NCI-H1048 (cell line): Measurements from ENCODE around the gene ALG2.
A peak's percentile ranks its signal among the peaks of the same experiment; 100 is the strongest.

Experiments used
- DNase-seq: peaks from one replicate; lab custom pipeline; 2025; lab: John Stamatoyannopoulos, UW

The ALG2 gene

DNA sequence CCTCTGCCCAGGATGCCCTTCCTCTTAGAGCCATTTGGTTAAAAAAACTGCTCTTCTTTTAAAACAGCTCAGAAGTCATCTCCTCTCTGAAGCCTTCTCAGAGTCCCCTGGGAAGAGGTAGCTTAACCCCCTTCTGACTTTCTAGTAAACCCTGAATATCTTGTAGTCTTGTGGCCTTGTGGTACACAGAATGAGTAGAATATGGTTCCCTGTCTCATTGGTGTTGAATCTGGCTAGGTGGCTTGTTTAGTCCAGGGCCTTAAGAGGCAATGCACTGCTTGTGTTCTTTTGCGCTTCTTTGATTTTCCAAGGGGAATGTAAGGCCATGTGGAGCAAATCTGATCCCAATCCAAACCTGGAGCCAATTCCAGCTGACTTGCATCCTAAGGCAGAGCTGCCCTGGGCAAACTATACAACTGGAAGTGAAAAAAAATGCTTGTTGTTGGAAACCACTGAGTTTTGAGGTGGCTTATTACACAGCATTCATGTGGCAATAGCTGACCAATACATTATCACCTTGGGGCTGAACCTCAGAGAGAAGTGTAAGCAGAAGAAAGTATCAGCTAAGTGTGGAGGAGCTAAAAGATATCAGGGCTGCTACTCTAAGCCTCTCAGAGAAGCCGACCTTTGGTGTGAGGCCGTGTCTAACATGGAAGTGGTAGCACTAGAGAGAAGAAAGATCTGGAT, 31.0 kb downstream of the ALG2 start:
- no peak for DNase-seq

DNA sequence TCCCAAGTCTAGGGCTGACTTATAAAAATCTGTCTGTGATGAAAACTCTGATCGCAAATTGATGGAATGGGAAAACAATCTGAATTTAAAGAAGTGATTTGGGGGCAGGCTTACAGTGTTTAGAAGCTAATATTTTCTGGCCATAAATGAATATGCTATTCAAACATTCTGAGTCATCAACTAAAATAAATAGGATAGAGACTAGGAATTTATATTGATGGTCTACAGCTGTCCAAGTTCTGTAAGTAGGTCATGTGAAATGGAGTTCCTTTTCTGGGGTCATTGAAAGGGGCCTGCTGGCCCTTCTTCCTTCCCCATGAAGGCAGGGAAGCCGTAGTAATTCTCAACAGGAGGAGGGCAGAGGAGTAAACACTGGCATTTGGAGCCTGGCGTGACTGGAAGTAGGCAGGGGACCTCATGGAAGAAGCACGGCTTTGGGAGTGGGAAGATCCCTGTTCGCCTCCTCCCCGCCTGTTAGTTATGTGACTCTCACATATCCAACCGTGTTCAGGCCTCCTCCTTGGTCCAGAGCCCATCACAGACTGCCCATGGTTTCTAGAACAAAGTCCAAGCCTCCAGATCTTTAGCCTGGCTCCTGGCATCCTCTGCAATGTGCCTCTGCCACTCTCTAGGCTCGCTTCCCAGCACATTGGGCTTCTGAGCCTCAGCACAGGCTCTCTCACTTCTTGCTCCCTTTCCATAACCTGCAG, 31.7 kb downstream of the ALG2 start:
- DNase-seq, result no peak

DNA sequence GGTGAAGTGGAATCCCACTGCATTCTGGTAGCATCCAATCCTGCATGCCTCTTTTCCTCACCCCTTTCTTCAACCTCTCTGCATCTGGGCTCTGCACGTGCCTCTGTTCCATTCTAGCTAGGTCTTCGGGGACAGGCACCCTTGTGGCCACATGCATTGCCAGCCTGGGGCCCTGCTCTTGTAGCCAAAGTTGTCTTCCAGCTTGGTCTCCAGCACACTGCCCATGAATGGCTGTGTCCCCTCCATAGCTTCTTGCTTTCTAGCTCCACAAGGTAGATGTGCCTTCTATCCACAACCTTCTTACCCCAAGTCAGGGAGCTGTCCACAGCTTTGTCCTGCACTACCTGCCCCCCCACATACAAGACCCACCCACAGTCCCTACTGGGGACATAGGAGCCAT, 32.6 kb downstream of the ALG2 start:
- DNase-seq, result no peak

DNA sequence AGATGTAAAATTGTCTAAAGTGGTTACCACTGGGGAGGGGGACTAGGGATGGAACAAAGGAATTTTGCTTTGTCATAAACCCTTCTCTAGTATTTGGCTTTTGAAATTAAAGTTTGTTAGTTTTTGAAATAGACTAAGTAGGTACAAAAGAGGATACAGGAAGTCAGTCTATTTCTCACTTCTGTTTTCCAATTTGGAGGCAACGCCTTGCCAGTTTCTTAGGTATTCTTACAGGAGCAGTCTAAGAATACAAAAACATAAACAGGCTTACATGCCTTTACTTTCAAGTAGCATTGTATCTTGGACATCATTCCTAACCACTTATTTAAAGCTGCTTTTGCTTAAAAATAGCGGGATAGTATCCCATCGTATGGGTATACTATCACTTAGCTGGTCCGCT, 34.4 kb downstream of the ALG2 start:
- no peak for DNase-seq

DNA sequence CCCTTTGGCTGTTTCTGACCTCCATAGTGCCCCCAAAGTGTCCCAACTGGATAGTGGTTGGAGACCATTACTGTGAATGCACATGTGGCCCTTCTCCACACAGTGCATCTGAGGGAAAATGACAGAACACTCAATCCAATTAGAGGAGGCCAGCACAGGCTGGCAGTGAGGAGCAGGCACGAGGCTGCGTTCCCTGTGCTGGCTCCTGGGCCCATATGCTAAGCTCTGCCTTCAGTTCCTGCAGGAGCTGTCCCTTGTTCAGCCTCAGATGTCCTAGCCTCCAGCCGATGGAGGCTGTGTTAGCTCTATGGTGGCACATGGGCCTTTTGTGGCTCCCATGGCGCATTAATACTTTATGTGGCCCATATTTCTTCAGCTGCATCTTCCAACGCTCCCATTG, 35.8 kb downstream of the ALG2 start:
- DNase-seq, result no peak

DNA sequence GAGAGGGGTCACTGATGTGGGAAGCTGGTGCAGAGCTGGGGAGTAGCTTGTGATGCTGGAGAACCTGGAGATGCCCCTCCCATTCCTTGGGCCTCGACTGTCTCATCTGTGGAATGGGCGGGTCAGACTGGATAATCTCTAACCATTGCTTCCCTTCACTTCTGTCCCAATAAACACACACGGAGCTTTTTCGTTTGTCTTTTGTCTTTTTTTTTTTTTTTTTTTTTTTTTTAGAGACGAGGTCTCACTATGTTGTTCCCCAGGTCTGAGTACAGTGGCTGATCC, 36.5 kb downstream of the ALG2 start:
- DNase-seq, result no peak

DNA sequence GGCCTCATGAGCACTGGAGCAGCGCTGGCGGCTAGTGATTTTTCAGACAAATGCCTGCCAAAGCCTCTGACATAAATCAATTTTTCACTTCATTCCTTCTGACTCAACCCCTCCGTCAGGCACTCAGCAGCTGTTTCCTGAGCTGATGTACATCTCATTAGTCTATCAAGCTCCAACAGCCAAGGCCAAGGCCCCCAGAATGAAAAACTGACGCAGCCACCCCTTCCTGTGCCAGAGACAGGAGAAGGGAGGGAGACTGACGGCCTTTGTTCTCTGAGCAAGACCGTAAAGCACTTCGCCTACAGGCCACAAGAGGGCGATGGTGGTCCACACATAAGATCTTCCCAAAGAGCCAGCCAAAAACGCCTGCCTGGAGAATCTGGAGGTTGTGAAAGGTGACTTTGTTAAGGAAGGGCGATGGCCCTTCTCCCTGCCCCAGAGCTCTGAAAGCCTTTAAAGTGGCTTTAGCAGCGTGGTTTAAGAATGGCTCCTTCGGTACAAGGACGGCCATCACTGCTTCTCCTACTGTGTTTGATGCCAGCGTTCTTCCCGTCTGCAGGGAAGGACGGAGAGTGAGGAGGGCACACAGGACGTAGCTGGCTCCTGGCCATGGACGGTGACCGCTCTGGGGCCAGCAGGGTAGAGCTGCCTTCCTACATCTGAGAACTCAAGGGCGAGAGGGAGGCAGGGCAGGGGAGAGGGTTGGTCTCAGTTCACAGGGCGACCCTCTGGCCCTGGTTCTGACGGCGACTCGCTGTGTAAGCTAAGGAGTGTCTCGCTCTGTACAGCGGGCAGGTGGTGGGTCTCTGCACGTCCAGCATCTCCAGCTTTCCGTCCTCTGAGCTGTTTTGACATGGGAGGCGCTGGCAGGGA, 37.0 kb downstream of the ALG2 start:
- DNase-seq, result peak; percentile 76

DNA sequence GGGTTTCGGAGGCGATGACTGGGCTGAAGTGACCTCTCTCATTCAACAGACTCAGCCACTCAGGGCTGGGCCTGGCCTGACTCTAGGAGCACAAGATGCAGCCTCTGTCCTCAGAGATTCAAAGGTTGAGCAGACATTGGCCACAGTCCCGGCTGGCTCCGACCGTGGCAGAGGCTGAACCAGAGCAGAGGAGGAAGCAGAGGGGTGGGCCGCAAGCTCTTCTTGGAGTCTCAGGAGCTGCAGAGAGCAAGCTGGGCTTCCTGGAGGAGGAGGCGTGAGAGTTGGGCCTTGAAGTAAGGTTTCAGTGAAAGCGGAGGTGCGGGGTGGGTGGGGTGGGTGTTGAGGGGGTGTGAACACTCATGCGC, 37.6 kb downstream of the ALG2 start:
- no peak for DNase-seq

DNA sequence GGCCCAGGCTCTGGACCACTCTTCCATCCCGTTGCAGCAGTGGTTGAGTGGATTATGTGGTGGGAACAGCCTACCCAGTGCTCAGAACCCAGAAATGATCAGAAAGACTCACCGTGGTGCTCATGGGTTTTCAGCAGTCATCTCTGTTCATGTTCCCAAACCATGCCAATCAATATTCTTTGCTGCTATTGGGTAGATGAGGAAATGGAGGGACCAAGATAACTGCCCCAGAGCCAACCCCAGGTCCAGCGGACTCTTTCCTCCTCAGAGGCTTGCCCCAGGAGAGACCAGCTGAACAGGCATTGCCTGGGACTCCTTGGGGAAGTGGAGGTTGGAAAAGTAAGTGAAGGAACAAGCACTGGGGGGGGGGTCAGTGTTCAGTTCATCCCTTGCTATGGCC, 38.1 kb downstream of the ALG2 start:
- no peak for DNase-seq

DNA sequence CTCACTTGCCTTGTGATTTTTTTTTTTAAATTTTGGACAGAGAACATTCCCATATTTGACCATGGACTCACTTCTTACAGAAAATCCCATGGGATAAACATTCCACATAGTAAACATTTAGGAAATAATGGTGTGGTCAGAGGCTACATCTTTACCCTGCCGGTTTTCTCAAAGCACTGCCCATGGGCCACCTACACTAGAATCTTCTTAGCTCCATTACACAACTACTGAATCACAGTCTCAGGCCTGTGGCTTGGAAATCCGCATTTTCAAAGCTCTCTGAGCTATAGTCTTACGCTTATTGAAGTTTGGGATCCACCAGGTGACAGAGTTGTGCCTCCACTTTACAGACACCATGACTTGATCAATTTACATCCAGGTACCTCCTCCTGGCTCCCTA, 39.4 kb downstream of the ALG2 start:
- DNase-seq, result no peak

DNA sequence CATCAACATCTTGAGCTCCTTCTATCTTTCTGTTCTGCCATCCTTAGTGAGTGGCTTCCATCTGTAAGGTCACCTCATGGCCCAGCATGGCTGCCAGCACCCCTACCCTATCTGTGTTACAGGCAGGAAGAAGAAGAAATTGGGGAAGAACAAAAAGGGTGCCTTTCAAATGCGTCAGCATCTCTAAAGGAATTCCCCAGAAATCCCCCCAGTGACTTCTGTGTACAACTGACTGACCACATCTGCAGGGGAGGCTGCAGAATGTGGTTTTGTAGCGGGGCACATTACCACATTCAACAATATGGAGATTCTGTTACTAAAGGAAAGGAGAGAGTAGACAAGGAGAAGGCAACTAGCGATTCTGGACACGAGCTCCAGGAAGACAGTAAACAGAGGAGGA, 40.1 kb downstream of the ALG2 start:
- no peak for DNase-seq

DNA sequence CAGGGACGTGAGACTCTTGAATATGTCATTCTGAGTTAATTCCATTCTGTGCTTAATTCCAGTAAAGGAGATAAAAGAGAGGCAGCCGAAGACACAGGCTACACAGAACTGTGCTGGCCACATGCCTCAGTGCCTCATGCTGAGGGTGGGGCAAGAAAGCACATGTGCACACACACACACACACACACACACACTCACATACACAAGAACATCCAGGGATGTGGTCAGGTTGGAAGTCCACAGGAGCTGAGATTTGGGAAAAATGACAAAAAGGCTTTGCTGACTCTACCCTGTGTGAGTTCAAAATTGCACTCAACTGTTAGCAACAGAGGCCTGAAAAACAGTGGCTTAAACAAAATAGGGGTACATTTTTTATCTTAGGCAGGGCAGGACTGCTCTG, 40.5 kb downstream of the ALG2 start:
- no peak for DNase-seq

DNA sequence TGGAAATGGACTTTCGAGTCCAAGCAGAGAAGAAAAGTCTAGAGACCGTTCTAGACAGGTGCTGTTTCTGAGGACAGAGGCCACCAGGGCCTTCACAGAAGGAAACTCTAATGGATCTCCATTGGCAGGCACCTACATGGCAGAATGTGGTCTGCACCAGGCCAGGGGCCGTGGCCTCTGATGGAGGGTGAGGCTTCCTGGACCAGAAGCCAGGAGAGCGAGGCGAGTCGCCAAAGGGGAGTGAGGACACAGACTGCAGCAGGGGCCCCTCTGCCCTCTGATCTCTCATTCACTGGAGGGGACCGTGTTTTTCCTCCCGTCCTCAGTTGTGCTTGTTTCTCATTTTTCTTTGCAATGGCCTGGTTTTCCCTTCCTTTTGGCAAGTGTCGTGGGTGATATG, 41.1 kb downstream of the ALG2 start:
- DNase-seq, result no peak

DNA sequence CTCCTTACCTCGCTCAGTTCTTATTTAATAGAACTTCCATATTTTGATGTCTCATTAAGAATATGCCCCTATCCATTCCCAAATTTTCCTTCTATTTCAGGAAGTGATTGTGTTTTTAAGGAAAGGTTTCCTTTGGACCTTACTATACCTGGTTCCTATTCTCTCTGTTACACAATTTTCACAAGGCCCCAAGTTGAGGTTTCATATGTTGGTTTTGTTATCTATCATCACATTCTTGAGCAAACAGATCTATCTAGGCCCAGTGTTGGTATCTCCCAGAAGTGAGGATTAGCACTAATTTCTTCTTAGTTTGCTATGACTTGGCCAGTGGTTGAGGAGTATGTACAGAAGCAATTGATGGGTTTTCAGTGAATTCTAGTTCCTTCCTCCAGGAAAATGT, 41.5 kb downstream of the ALG2 start:
- DNase-seq, result no peak

DNA sequence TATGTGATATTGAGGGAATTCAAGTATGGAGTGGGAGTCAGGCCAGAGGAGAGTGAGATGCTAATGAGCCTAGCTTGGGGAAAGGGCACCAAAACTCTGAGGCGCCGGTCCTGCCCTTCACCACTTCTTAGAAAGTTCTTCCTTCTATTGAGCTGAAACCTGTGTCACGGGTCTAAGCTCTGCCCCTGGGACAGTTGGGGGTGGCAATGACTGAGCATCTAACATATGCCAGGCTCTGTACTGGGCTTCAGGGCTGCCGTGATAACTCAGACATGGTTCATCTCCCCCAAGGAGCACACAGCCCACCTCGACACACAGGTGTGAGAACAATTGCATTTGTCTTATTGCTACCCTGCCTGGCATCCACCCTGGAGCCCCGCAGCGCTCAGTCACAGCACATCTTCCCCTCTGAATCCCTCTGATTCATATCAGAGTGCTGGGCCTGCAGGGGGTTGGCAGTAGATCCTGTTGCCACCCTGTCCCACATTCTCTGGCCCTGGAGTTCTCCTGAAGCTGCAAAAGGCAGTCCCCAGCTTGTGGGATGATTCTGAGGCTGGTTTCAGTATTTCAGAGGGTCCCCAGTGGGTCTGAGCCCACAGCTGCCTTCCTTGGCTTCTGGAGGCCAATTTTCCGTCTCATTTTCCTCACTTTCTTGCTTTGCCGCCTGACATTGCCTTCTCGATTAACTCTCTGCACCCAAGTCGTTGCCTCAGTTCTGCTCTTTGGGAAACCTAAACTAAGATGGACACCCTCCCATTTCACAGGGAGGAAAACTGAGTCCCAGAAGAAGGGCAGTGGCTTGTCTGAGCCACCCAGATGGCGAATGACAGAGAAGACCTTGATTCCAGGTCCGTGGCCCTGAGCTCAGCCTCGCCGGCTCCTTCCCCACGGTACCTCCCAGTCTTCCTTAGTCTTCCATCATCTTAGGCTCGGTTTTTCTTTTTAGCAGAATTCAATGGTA, 42.5 kb downstream of the ALG2 start:
- no peak for DNase-seq

DNA sequence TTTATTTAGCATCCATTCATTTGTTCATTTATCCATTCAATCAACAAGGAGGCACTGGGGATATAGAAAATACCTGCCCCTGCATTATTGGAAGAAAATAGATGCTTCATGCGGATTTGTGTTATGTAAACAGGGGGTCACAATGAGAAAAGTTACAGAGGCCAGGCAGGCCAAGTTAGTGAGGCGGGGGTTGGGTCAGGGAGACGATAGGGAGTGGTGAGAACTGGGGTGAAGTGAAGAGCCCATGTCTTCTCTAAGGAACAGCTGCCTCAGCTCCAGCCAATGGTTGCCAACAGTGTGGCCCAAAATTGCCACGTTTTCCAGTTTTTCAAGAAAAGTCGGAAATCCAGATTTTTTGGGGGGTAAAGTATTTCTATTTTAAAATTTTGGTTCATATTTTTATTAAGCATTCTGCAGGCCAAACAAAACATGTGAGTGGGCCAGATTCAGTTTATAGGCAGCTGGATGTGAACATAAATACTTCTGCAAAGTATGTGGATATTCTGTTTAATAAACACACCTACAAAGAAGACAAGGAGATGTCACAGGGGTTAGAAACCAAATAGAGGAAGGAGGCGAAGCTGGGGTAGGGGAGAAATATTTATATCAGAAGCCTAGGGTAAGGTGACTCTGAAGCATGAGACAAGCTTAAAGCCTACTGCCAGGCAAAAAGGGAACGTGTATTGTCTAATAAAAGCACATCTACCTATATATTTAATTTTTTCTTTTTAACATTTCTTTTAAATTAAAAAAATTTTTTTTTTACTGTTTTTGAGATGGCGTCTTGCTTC, 44.0 kb downstream of the ALG2 start:
- no peak for DNase-seq

DNA sequence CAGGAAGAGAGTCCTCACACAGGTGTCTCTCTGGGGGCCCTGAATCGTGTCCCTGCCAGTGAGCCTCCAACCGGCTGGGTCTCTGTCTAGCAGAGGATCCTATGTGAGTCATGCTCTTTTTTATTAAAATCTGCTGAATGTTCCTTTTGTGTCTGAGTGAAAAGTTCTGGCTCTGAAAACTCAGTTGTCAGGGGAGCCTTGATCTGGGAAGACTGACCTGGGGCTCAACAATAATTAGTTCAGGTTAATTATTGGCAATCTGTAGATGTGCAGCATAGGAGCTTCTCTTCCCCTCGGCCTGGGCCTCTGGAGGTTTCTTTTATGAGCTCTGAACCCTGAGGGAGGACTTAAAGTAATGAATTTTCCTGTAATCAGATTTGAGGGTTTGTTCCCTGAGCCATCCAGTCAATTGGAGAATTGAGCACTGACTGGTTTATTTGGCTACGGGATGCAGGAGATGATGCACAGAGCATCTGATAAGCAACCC, 45.2 kb downstream of the ALG2 start:
- DNase-seq, result no peak

DNA sequence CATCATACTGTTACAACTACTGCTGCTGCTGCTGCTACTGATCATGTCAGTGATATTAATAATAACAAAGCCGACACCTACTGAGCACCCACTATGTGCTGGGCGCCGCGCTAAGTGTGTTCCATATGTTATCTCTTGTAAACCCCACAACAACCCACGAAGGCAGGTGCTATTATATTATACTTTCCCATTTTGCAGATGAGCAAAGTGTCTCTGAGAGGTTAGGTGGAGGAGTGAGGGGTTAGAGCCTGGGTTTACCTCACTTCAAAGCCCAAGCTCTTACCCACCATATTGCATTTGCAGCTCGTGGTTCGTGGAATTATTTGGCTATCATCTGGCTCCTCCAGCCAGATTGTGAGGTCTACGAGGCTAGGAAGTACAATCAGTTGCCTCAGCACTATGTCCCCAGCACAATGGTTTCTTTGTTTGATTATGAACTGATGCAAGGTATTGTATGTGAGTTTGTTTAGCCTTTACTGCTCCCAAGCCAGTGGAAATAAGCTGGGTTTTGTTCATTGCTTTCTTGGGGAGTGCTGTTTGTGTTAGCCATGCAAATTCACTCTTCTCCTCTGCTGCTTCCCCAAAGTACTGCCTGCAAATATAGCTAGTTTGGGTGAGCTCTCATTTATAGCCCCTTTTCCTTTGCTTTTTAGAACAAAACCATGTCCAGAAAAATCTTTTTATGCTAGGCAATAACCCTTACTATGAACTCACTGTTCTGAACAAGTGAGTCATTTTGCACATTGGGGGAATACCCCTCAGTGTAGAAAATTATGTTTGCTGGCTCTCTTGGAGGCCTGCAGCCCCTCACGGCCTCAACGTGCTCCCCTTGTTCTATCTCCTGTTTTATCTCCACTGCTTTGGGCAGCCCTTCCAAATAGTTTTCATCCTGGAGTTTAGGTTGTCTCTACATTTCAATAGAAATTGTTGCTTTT, 47.9 kb downstream of the ALG2 start:
- DNase-seq, result peak; percentile 44

DNA sequence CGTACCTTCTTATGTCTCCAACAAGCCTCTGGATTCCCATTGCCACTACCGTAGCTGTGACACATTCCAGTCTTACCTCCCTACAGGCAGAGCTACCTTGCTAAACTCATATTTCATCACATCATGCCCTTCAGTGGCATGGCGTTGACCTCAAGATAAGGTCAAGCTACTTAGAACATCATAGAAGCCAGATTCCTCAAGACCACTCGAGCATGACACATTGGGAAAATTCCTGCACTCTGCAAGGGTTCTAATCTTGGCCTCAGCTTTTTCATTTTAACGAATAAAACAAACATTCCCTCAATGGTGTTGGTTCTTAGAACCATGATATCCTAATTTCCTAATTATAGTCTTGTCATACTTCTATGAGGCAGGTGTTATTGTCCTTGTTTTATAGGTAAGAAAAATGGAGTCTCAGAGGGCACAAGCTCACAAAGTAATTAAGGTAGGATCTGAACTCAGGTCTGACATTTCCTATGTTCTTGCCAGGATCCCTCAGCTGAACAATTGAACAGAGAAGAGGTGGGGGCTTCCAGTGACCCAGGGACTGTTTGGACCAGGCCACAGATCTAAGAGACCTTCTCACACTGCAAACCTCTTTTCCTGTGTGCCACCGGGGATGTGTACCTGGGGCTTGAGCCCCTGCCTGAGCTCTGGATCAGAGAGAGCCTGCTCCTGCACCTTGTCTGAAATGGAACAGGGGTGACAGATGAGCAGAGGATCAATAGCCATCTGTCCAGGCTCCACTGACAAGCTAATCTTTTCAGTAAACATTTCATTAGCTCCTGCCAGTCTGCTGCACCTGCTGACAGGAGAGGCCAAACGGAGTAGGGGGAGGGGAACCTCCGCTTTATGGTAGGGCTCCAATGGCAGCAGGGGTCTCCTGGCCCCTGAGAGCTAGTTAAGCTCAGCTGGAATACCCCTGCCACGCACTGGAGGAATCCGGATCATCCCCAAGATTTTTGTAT, 49.3 kb downstream of the ALG2 start:
- no peak for DNase-seq
